Osteocyte (in vitro differentiated cells): ENCODE results near the gene CNNM4. TPM values are rescaled to one million over a fixed set of nuclear protein-coding genes. Genes with fewer than 3 reads are reported as not detected.

ENCODE experiments used
- DNase-seq: peaks from one replicate; pipeline ENCODE4 v3.0.0; 2021; ENCODE audit warnings: mixed read lengths; ENCODE audit not compliant: unreplicated experiment; ENCODE audit errors: extremely low spot score
- H3K27ac Mint-ChIP-seq: one replicate; pipeline ENCODE4 v1.8.0; 2021; ENCODE audit warnings: mild to moderate bottlenecking, mixed read lengths; ENCODE audit not compliant: unreplicated experiment
- H3K27me3 Mint-ChIP-seq: one replicate; pipeline ENCODE4 v1.8.0; 2021; ENCODE audit warnings: mixed read lengths; ENCODE audit not compliant: unreplicated experiment
- H3K36me3 Mint-ChIP-seq: one replicate; pipeline ENCODE4 v1.8.0; 2021; ENCODE audit warnings: mixed read lengths; ENCODE audit not compliant: unreplicated experiment
- H3K4me1 Mint-ChIP-seq: one replicate; pipeline ENCODE4 v1.8.0; 2021; ENCODE audit warnings: mixed read lengths; ENCODE audit not compliant: unreplicated experiment
- H3K4me3 Mint-ChIP-seq: one replicate; pipeline ENCODE4 v1.8.0; 2021; ENCODE audit warnings: mild to moderate bottlenecking, moderate library complexity, mixed read lengths; ENCODE audit not compliant: unreplicated experiment
- H3K9me3 Mint-ChIP-seq: one replicate; pipeline ENCODE4 v1.8.0; 2021; ENCODE audit warnings: mixed read lengths; ENCODE audit not compliant: unreplicated experiment
- total RNA-seq: library from RNA; stranded (reverse); gene quantifications from 2 replicates; pipeline ENCODE4 v1.2.1, GENCODE V29; 2021
- TF ChIP-seq, protein P1 (sequence below): fragments of 200-600 bp; sonication (generic); IDR thresholded peaks from 2 replicates; pipeline ENCODE4 v1.5.0; 2021; ENCODE audit warnings: antibody characterized with exemption, mild to moderate bottlenecking, moderate library complexity

Gene CNNM4
- total RNA-seq, 1 donor from 2014 or later = 7.6 TPM

DNA sequence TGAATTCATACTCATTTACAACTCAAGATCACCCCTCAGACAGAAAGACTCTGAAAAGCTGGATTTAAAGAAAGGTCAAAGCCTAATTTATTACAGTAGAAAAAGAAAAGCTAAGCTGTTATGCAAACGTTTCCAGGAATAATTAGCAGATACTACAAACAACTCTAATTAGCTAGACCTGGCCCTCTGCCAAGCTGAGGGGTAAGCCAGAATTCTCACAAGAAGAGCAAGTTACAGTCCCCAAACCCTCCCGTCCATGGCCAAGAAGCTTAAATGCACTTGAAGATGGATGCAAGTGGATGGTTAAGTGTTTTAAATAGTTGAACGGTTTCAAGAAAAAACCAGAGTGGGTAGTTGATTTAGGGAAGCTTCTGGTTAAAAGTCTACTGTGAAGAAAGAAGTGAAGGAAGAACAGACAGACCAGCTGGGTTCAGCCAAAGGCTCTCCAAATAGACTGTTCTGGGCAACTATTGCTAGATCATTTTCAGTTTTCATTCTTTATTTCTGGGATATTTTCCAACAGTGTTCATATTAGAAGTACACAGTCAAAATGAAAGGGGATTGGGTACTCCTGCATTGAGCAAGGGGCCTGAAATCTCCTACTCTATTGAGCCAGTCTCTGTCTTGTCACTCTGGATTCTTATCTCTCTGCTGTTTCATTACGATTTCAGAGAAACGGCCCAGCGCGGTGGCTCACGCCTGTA is 25.7 kb upstream of the CNNM4 start:
- TF ChIP-seq, protein P1, sequence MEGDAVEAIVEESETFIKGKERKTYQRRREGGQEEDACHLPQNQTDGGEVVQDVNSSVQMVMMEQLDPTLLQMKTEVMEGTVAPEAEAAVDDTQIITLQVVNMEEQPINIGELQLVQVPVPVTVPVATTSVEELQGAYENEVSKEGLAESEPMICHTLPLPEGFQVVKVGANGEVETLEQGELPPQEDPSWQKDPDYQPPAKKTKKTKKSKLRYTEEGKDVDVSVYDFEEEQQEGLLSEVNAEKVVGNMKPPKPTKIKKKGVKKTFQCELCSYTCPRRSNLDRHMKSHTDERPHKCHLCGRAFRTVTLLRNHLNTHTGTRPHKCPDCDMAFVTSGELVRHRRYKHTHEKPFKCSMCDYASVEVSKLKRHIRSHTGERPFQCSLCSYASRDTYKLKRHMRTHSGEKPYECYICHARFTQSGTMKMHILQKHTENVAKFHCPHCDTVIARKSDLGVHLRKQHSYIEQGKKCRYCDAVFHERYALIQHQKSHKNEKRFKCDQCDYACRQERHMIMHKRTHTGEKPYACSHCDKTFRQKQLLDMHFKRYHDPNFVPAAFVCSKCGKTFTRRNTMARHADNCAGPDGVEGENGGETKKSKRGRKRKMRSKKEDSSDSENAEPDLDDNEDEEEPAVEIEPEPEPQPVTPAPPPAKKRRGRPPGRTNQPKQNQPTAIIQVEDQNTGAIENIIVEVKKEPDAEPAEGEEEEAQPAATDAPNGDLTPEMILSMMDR = no peak

DNA sequence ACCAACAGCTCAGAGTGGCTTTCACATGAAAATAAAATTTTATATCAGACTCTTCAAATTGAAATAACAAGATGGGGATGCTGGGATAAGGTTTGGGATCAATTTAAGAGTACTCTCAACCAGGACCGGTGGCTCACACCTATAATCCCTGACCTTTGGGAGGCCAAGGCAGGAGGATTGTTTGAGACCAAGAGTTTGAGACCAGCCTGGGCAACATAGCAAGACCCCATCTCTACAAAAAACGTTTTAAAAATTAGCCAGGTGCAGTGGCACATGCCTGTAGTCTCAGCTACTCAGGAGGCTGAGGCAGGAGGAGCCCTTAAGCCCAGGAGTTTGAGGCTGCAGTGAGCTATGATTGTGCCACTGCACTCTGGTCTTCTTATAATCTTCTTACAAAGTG is 23.5 kb upstream of the CNNM4 start:
- peaks cover 26% of the 10 kb centered on the region for H3K4me1 Mint-ChIP-seq
- DNase-seq = no peak
- peaks cover 19% of the 10 kb centered on the region for H3K36me3 Mint-ChIP-seq
- H3K27ac Mint-ChIP-seq = no peak overlapping the region
- no peaks in the 10 kb centered on the region for H3K27me3 Mint-ChIP-seq
- TF ChIP-seq, protein P1 = no peak
- H3K9me3 Mint-ChIP-seq = no peaks in the 10 kb centered on the region
- H3K4me3 Mint-ChIP-seq = no peak overlapping the region

More for the DNA sequence above, 25.7 kb upstream of the CNNM4 start:
- no peaks in the 10 kb centered on the region for H3K27me3 Mint-ChIP-seq
- DNase-seq = no peak
- peaks cover 23% of the 10 kb centered on the region for H3K4me1 Mint-ChIP-seq
- no peak overlapping the region for H3K27ac Mint-ChIP-seq
- no peak overlapping the region for H3K4me3 Mint-ChIP-seq
- peaks cover 27% of the 10 kb centered on the region for H3K36me3 Mint-ChIP-seq
- no peaks in the 10 kb centered on the region for H3K9me3 Mint-ChIP-seq

DNA sequence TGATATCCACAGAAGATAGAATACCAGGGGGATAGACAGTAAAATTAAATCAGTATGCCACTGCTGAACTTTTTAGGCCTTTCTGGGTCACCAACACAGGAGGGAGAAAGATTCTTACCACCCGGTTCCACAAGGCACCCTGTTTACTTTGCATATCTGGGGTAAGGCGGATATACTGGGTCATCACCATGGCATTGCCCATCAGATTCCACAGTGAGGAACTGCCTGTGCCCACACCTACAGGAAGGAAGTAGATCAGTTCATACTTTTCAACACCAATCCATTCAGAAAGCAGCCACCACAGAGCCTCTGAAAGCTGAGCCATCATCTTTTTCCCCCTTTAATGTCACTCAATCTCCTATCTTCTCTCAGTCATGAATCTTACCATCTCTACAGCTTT is 22.9 kb upstream of the CNNM4 start:
- no peak for DNase-seq
- Mint-ChIP-seq H3K27me3 (no peaks in the 10 kb centered on the region), H3K4me1 (peaks cover 26% of the 10 kb centered on the region), H3K36me3 (peaks cover 19% of the 10 kb centered on the region), H3K4me3 (no peak overlapping the region), H3K9me3 (no peaks in the 10 kb centered on the region), H3K27ac (no peak overlapping the region)
- TF ChIP-seq, protein P1 = no peak

DNA sequence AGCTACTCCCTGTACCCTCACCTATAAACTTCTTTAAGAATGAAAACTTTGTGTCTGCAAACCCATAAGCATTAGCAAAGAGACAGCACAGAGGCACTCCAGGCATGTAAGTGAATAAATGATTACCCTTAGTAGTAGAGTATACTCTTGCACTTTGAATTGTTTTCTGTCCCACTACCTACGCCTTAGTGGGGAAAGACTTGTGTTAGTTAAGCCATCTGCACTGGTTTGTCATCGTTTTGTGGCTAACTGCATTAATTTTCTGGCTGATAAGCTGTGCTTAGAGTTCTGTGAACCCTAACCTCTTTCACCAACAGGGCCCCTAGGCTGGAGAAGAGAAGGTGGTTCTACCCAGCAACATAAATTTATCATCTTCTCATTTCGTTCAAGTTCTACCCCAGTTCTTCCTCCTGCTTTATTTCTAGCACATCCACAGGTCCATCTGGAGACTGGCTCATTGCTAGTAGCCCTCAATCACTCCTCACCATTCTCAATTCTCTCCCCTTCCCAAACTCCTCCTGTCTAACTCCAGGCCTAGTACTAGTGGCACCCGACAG is 21.5 kb upstream of the CNNM4 start:
- TF ChIP-seq, protein P1 = no peak
- Mint-ChIP-seq H3K9me3 (no peaks in the 10 kb centered on the region), H3K27ac (peak overlapping the region; percentile 94), H3K4me3 (peak overlapping the region; percentile 98), H3K4me1 (peaks cover 26% of the 10 kb centered on the region), H3K27me3 (peaks cover 2% of the 10 kb centered on the region), H3K36me3 (peaks cover 8% of the 10 kb centered on the region)
- DNase-seq = no peak

DNA sequence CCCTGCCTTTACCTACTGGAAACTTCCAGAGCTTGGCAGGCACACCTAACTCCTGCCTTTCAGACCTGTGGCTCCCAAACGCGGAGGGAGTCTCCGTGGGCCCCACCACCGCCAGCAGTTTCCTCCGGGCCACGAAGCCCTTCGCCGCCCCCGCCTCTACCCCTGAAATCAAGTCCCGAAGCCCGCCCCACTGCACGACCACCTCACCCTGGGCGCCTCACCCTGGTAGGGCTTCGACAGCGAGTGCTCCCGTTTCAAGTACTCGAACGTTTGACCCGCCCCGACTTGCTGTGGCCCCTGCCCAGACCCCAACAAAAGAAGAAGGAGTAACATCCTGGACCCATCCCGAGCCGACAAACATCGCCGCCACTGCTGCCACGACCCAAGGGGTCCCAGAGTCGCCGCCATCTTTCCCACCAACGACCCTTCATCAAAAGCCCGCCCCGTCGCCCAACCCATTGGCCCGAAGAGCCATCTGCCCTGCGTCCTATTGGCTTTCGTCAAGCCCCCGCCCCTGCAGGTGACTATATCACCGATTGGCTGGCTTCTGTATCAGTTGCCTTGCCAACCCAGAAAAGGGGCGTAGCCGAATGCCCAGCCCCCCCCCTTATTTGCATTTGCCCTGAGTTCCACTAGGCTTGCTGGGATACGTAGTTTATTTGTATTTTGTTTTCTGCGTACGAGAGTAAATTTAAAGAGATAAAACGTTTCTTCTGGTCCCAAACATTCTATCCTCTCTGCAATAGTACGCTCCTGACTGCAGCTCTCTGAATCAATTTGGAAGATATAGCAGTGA is 20.9 kb upstream of the CNNM4 start, which contains the start of gene LMAN2L:
LMAN2L (minus strand) TSS at position 432 of the 796 bp plus-strand sequence; CDS start at position 408, 24 bp downstream.
- Mint-ChIP-seq H3K4me1 (peaks cover 26% of the 10 kb centered on the region), H3K4me3 (peak within 1 kb of the TSS; percentile 98), H3K36me3 (peaks cover 3% of the 10 kb centered on the region), H3K27ac (peak within 1 kb of the TSS; percentile 94), H3K9me3 (no peaks in the 10 kb centered on the region), H3K27me3 (peaks cover 2% of the 10 kb centered on the region)
- DNase-seq = peak; percentile 98
- TF ChIP-seq, protein P1 = no peak
